ENCODE data around the gene DUSP9. TPM values are rescaled to one million over a fixed set of nuclear protein-coding genes. Genes with fewer than 3 reads are reported as not detected.

Gene DUSP9
- total RNA-seq, 1 donor from 2014 or later: not detected

- no peak overlapping the region for H3K27ac ChIP-seq (replicated peaks)
- H3K9me3 ChIP-seq (replicated peaks): no peaks in the 10 kb centered on the region
- no peak overlapping the region for H3K4me3 ChIP-seq
- no peaks in the 10 kb centered on the region for H3K36me3 ChIP-seq
- no peaks in the 10 kb centered on the region for H3K27me3 ChIP-seq (ENCODE audit: low read depth)
- H3K4me1 ChIP-seq: no peaks in the 10 kb centered on the region
- TF ChIP-seq CTCF (IDR thresholded peaks at IDR 0.05; ENCODE audit: borderline replicate concordance): no peak
- DNase-seq: no peak
- intact Hi-C loops (cut with micrococcal nuclease): no loop called here
These were observed 15.0 kb upstream of the DUSP9 start for GRCh38 chrX:153631907-153632594.

GRCh38 chrX:153632595-153632946 lies 14.4 kb upstream of the DUSP9 start:
- no peak for DNase-seq
- Histone ChIP-seq H3K27me3 (ENCODE audit: low read depth) (no peaks in the 10 kb centered on the region), H3K27ac (replicated peaks) (no peak overlapping the region), H3K36me3 (no peaks in the 10 kb centered on the region), H3K9me3 (replicated peaks) (no peaks in the 10 kb centered on the region), H3K4me1 (no peaks in the 10 kb centered on the region), H3K4me3 (no peak overlapping the region)
- intact Hi-C loops (cut with micrococcal nuclease): no loop called here
- TF ChIP-seq CTCF (IDR thresholded peaks at IDR 0.05; ENCODE audit: borderline replicate concordance): no peak

- no peak for DNase-seq
- TF ChIP-seq CTCF (IDR thresholded peaks at IDR 0.05; ENCODE audit: borderline replicate concordance): no peak
- intact Hi-C loops (cut with micrococcal nuclease): no loop called here
- peaks cover under 1% of the 10 kb centered on the region for H3K27me3 ChIP-seq (ENCODE audit: low read depth)
- no peak overlapping the region for H3K27ac ChIP-seq (replicated peaks)
- no peaks in the 10 kb centered on the region for H3K4me1 ChIP-seq
- H3K36me3 ChIP-seq: no peaks in the 10 kb centered on the region
- H3K9me3 ChIP-seq (replicated peaks): no peaks in the 10 kb centered on the region
- no peak overlapping the region for H3K4me3 ChIP-seq
These were observed 14.0 kb upstream of the DUSP9 start for GRCh38 chrX:153633048-153633447.

- no peak for TF ChIP-seq CTCF (IDR thresholded peaks at IDR 0.05; ENCODE audit: borderline replicate concordance)
- Histone ChIP-seq H3K4me1 (no peaks in the 10 kb centered on the region), H3K27me3 (ENCODE audit: low read depth) (peaks cover 7% of the 10 kb centered on the region), H3K36me3 (no peaks in the 10 kb centered on the region), H3K4me3 (no peak overlapping the region), H3K9me3 (replicated peaks) (no peaks in the 10 kb centered on the region), H3K27ac (replicated peaks) (no peak overlapping the region)
- intact Hi-C loops (cut with micrococcal nuclease): no loop called here
- DNase-seq: no peak
These were observed 13.3 kb upstream of the DUSP9 start for GRCh38 chrX:153633607-153634180.

- no peak overlapping the region for H3K27ac ChIP-seq (replicated peaks)
- H3K4me3 ChIP-seq: no peak overlapping the region
- TF ChIP-seq CTCF (IDR thresholded peaks at IDR 0.05; ENCODE audit: borderline replicate concordance): no peak
- intact Hi-C loops (cut with micrococcal nuclease): no loop called here
- H3K27me3 ChIP-seq (ENCODE audit: low read depth): peaks cover 9% of the 10 kb centered on the region
- no peaks in the 10 kb centered on the region for H3K4me1 ChIP-seq
- H3K36me3 ChIP-seq: no peaks in the 10 kb centered on the region
- no peaks in the 10 kb centered on the region for H3K9me3 ChIP-seq (replicated peaks)
- DNase-seq: no peak
These were observed 12.8 kb upstream of the DUSP9 start for GRCh38 chrX:153634236-153634635.
